IPS-NIHi7 (cell line): ENCODE results near the gene MYCN.
A peak's percentile ranks its signal among the peaks of the same experiment; 100 is the strongest.

Experiments
- DNase-seq: peaks from one replicate; pipeline ENCODE4 v3.0.0; 2012; ENCODE audit warnings: mixed read lengths; ENCODE audit errors: extremely low spot score

The MYCN gene

GRCh38 chr2:15931319-15931890 lies 8.9 kb upstream of the MYCN start:
- no peak for DNase-seq

GRCh38 chr2:15931950-15932349 lies 8.4 kb upstream of the MYCN start:
- no peak for DNase-seq

GRCh38 chr2:15932394-15933183 lies 7.8 kb upstream of the MYCN start:
- no peak for DNase-seq

GRCh38 chr2:15933184-15933845 lies 7.0 kb upstream of the MYCN start:
- DNase-seq = no peak

GRCh38 chr2:15934291-15934945 lies 5.9 kb upstream of the MYCN start:
- no peak for DNase-seq

GRCh38 chr2:15935189-15935588 lies 5.2 kb upstream of the MYCN start:
- DNase-seq = no peak

- no peak for DNase-seq
Measured at GRCh38 chr2:15935675-15936074, 4.7 kb upstream of the MYCN start.

GRCh38 chr2:15936277-15937104 lies 3.9 kb upstream of the MYCN start:
- no peak for DNase-seq

- DNase-seq = no peak
Measured at GRCh38 chr2:15937105-15937881, 3.1 kb upstream of the MYCN start.

GRCh38 chr2:15937882-15938802 lies 2.2 kb upstream of the MYCN start:
- no peak for DNase-seq

GRCh38 chr2:15938803-15939555 lies 1.4 kb upstream of the MYCN start:
- DNase-seq = peak; percentile 63

GRCh38 chr2:15939556-15939853 lies 845 bp upstream of the MYCN start:
- peak; percentile 72 for DNase-seq

GRCh38 chr2:15940661-15941480 lies 521 bp downstream of the MYCN start:
- DNase-seq = no peak

- peak; percentile 78 for DNase-seq
Measured at GRCh38 chr2:15941481-15941850, 1.1 kb downstream of the MYCN start.

GRCh38 chr2:15941871-15942710 lies 1.7 kb downstream of the MYCN start:
- peak; percentile 34 for DNase-seq

GRCh38 chr2:15942711-15943345 lies 2.5 kb downstream of the MYCN start:
- DNase-seq = no peak
